Measurements from ENCODE around the gene CORO2B. TPM values are rescaled to one million over a fixed set of nuclear protein-coding genes. Genes with fewer than 3 reads are reported as not detected.

The CORO2B gene
- total and polyA plus RNA-seq, 2 experiments from 2014 or later, result 1.6 to 4.6 TPM

- TF ChIP-seq ZNF462 (CRISPR knock-in tag; IDR thresholded peaks at IDR 0.05), result no peak
- TF ChIP-seq STAT1 (IDR thresholded peaks at IDR 0.05; ENCODE audit: unreplicated experiment), result no peak
- no peak for TF ChIP-seq NANOG (IDR thresholded peaks at IDR 0.05; ENCODE audit: borderline replicate concordance)
These were observed 12.1 kb downstream of the CORO2B start (continued) for GRCh38 chr15:68590721-68591389.

DNA sequence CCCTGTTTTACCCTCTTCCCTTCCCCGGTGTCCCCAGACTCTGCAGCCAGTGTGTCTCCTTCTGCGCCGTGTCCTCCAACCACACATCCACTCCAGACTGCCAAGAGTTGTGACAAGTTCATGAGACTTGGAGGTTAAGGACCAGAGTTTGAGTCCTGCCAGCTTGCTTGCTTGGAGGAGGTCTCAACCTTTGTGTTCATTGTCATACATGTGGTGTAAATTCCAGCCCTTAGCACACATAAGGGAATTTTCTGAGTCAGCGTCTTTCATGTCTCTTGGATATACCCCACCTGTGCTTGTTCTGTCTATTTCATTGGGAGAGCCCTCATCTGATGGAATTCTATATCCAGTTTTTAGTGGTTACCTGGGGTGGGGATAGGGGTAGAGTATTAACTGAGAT lies 13.3 kb downstream of the CORO2B start:
- Mint-ChIP-seq H3K27ac (no peak overlapping the region), H3K4me1 (peaks cover 31% of the 10 kb centered on the region), H3K36me3 (ENCODE audit: low read depth) (no peaks in the 10 kb centered on the region), H3K27me3 (ENCODE audit: insufficient read depth, low read depth, poor library complexity) (peaks cover 4% of the 10 kb centered on the region), H3K9me3 (no peaks in the 10 kb centered on the region), H3K4me3 (no peak overlapping the region)
- Histone ChIP-seq H3K27ac (ENCODE audit: low read depth) (no peak overlapping the region), H3K4me3 (no peak overlapping the region), H4K20me1 (replicated peaks; ENCODE audit: insufficient read depth) (no peaks in the 10 kb centered on the region), H3K4me1 (ENCODE audit: insufficient read depth) (no peaks in the 10 kb centered on the region), H3K9me2 (ENCODE audit: insufficient read depth) (no peaks in the 10 kb centered on the region), H3F3A (replicated peaks; ENCODE audit: low read depth) (no peaks in the 10 kb centered on the region), H3K79me2 (replicated peaks; ENCODE audit: insufficient read depth) (no peaks in the 10 kb centered on the region), H3K36me3 (ENCODE audit: insufficient read depth) (no peaks in the 10 kb centered on the region), H2AFZ (no peak overlapping the region), H3K27me3 (ENCODE audit: insufficient read depth) (no peaks in the 10 kb centered on the region), H3K4me2 (no peak overlapping the region)
- DNase-seq (ENCODE audit: low spot score) (no peak), ATAC-seq (no peak)
- TF ChIP-seq ZNF462 (CRISPR knock-in tag; IDR thresholded peaks at IDR 0.05) (no peak), EZH2 (IDR thresholded peaks at IDR 0.05; ENCODE audit: low read depth, unreplicated experiment) (no peak)

Data from GM23338 (cell line).